Prostate gland (tissue), 2 donors: ENCODE measurements around the gene ACACB. TPM values are rescaled to one million over a fixed set of nuclear protein-coding genes. Genes with fewer than 3 reads are reported as not detected.

Source experiments
- DNase-seq: peaks from one replicate; pipeline ENCODE4 v3.0.0-alpha.2; 2019; ENCODE audit warnings: low spot score
- H3K27ac ChIP-seq, 2 donors: fragments of 200-600 bp; sonication (generic); 2 replicates each; pipeline ENCODE4 v1.5.1; 2017 to 2019
- H3K27me3 ChIP-seq: fragments of 200-600 bp; sonication (generic); replicated peaks from 2 replicates; pipeline ENCODE4 v1.5.1; 2019; ENCODE audit not compliant: insufficient read depth
- H3K36me3 ChIP-seq, 2 donors: fragments of 200-600 bp; sonication (generic); 1 replicate in 1 of 2; 2 replicates in 1 of 2; pipeline versions ENCODE4 v1.5.1 to v1.8.1; 2017 to 2019
- H3K4me1 ChIP-seq: fragments of 200-600 bp; sonication (generic); replicated peaks from 2 replicates; pipeline ENCODE4 v1.5.1; 2019
- H3K4me3 ChIP-seq, 2 donors: fragments of 200-600 bp; sonication (generic); 2 replicates each; pipeline ENCODE4 v1.5.1; 2017 to 2019
- H3K9me3 ChIP-seq: fragments of 200-600 bp; sonication (generic); 2 replicates; pipeline ENCODE4 v1.5.1; 2017
- POLR2A ChIP-seq: fragments of 450-650 bp; IDR thresholded peaks from one replicate; pipeline ENCODE4 v1.6.1; 2016; ENCODE audit warnings: antibody characterized with exemption, mild to moderate bottlenecking
- POLR2AphosphoS5 ChIP-seq: sonication (generic); formaldehyde crosslinking; IDR thresholded peaks from one replicate; pipeline ENCODE4 v1.6.1; 2017; ENCODE audit warnings: antibody characterized with exemption
- WGBS: methylation state at CpG from one replicate; pipeline ENCODE4 v1.1.5; 2018; 5-methylcytosine and 5-hydroxymethylcytosine counted together
- intact Hi-C: fragments of 100-400 bp; cut with DNase I; formaldehyde crosslinking; loops from one replicate; pipeline ENCODE4 v1.14.2; 2022
- total RNA-seq, 2 donors: library from RNA; depleted of rRNA; stranded (reverse); fragments of >200 nt; gene quantifications; one replicate each; pipeline ENCODE4 v1.1.0, GENCODE V29; 2016
- TF ChIP-seq, protein P1 (sequence below), 4 experiments: fragments of 200-600 bp in 2 of 4; fragments of 450-650 bp in 2 of 4; sonication (generic) in 2 of 4; IDR thresholded peaks; 1 replicate in 3 of 4; 2 replicates in 1 of 4; pipeline ENCODE4 v1.5.1; 2016 to 2019; ENCODE audit warnings: antibody characterized with exemption in 4 of 4, mild to moderate bottlenecking in 2 of 4, moderate library complexity in 2 of 4

ACACB gene
- total RNA-seq, 2 donors from 2014 or later: 52.5 to 63.3 TPM

DNA sequence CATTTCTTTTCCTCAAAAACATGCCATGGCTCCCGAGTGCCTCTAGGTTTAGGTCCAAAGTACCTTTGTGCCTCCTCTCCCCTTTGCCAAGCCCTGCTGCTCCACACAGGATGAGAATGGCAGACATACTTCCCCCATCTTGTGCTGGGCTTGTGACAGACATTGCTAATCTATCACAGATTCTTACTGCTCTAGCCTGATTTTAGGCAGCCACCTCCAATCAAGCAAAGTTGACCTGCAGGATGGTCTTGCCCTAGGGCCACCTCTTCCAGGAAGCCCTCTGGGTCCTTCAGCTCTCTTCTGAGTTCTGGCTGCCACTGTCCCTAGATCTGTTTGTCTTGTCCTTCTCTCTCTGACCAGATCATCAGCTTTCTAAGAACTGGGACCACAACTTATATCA lies 172.2 kb downstream of the ACACB start:
- no peak for TF ChIP-seq POLR2A
- no peak overlapping the region for H3K4me3 ChIP-seq
- intact Hi-C loops: no loop called here
- no peaks in the 10 kb centered on the region for H3K4me1 ChIP-seq
- no peaks in the 10 kb centered on the region for H3K27me3 ChIP-seq
- H3K36me3 ChIP-seq: no peaks in the 10 kb centered on the region
- 78% methylated on average over 1 of the region's 1 CpG for WGBS
- no peak overlapping the region for H3K27ac ChIP-seq
- H3K9me3 ChIP-seq: no peaks in the 10 kb centered on the region
- no peak for DNase-seq

DNA sequence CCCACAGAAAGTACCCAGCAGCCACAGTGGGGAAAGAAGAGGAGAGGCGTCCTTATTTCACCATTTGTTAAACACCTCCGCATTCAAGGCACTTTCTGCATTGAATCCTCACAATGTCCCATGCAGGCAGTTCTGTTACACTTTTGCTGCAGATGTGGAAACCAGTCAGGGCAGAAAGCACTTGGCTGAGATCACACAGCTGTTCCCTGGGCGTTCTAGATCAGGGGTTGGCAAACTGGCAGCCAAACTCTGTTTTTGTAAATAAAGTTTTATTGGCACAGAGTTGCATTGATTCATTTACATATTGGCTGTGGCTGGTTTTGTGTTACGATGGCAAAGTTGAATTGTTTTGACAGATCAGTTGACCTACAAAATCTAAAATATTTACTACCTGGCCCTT lies 172.6 kb downstream of the ACACB start:
- intact Hi-C loops: no loop called here
- Histone ChIP-seq H3K27ac (no peak overlapping the region), H3K36me3 (no peaks in the 10 kb centered on the region), H3K27me3 (no peaks in the 10 kb centered on the region), H3K4me3 (no peak overlapping the region), H3K9me3 (no peaks in the 10 kb centered on the region), H3K4me1 (no peaks in the 10 kb centered on the region)
- WGBS: 65% methylated on average over 4 of the region's 4 CpGs
- no peak for TF ChIP-seq POLR2A
- TF ChIP-seq, protein P1, sequence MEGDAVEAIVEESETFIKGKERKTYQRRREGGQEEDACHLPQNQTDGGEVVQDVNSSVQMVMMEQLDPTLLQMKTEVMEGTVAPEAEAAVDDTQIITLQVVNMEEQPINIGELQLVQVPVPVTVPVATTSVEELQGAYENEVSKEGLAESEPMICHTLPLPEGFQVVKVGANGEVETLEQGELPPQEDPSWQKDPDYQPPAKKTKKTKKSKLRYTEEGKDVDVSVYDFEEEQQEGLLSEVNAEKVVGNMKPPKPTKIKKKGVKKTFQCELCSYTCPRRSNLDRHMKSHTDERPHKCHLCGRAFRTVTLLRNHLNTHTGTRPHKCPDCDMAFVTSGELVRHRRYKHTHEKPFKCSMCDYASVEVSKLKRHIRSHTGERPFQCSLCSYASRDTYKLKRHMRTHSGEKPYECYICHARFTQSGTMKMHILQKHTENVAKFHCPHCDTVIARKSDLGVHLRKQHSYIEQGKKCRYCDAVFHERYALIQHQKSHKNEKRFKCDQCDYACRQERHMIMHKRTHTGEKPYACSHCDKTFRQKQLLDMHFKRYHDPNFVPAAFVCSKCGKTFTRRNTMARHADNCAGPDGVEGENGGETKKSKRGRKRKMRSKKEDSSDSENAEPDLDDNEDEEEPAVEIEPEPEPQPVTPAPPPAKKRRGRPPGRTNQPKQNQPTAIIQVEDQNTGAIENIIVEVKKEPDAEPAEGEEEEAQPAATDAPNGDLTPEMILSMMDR (IDR thresholded peaks at IDR 0.05): no peak
- TF ChIP-seq POLR2AphosphoS5: no peak
- no peak for DNase-seq

DNA sequence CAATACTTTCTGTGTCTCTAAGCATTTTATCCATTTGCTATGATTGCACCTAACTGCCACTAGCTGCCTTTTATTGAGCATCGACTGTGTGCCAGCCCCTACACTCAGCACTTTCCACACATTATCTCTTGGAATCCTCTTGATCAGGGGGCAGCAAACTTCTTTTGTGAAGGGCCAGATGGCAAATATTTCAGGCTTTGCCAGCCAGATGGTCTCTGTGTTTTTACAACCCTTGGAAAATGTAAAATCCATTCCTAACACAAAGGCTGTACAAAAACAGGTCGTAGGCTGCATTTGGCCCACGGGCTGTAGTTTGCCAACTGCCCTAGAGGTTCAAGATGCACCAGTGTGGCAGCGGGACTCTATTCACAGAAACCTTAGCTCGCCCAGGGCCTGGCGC lies 173.2 kb downstream of the ACACB start:
- no peak for TF ChIP-seq POLR2A
- TF ChIP-seq, protein P1 (IDR thresholded peaks at IDR 0.05): no peak
- no peak for TF ChIP-seq POLR2AphosphoS5
- no peaks in the 10 kb centered on the region for H3K9me3 ChIP-seq
- H3K4me1 ChIP-seq: no peaks in the 10 kb centered on the region
- no peak overlapping the region for H3K27ac ChIP-seq
- no peak overlapping the region for H3K4me3 ChIP-seq
- H3K36me3 ChIP-seq: no peaks in the 10 kb centered on the region
- intact Hi-C loops: no loop called here
- H3K27me3 ChIP-seq: no peaks in the 10 kb centered on the region
- 68% methylated on average over 6 of the region's 6 CpGs for WGBS
- DNase-seq: no peak

DNA sequence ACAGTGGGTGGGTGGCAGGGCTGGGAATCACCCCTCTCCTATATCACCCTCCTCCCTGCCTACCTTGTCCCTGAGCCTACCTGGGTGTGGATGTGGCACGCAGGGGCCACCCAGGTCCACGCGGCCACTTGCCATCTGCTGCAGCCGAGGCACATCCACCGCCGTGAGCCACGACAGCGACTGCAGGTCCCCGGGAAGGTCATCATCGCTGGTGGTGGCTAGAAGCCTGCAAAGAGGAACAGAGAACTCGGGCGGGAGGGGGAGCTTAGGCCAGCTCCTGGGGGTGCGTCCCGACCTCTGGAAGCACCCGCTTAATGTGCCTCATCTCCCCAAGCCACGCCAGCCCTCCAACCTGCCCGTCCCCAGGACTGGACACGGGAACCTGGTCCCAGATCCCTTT lies 173.7 kb downstream of the ACACB start:
- no peaks in the 10 kb centered on the region for H3K36me3 ChIP-seq
- intact Hi-C loops: no loop called here
- no peak for TF ChIP-seq POLR2A
- TF ChIP-seq POLR2AphosphoS5: no peak
- TF ChIP-seq, protein P1 (IDR thresholded peaks at IDR 0.05): no peak
- H3K27me3 ChIP-seq: no peaks in the 10 kb centered on the region
- no peak overlapping the region for H3K27ac ChIP-seq
- H3K9me3 ChIP-seq: no peaks in the 10 kb centered on the region
- H3K4me3 ChIP-seq: no peak overlapping the region
- H3K4me1 ChIP-seq: no peaks in the 10 kb centered on the region
- WGBS: 93% methylated on average over 16 of the region's 18 CpGs
- DNase-seq: no peak

DNA sequence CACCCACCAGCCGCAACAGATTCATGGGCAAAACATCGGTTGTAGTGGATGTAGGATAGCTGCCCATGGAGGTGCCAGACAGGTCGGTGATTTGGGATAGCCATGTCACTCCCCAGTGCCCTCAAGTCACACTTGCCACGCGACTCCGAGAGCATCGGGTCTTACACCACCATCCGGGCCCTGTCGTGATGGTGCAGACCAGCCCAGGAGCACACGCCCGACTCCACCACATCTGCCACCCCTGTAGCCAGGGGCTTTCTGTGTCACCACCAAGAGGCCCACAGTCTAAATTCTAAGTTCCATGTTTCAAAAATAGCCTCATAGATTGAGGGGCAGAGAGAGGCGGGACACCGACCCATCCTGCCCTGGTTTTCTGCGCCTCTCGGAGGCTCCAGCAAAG lies 174.7 kb downstream of the ACACB start:
- no peaks in the 10 kb centered on the region for H3K9me3 ChIP-seq
- H3K36me3 ChIP-seq: no peaks in the 10 kb centered on the region
- no peaks in the 10 kb centered on the region for H3K4me1 ChIP-seq
- TF ChIP-seq, protein P1 (IDR thresholded peaks at IDR 0.05): no peak
- TF ChIP-seq POLR2AphosphoS5 (no peak), POLR2A (no peak)
- no peaks in the 10 kb centered on the region for H3K27me3 ChIP-seq
- intact Hi-C loops: no loop called here
- H3K27ac ChIP-seq: peak overlapping the region in 1 of 2 donors; percentile 18
- 53% methylated on average over 15 of the region's 15 CpGs for WGBS
- DNase-seq: no peak
- no peak overlapping the region for H3K4me3 ChIP-seq
